HG03457 (cell line): ENCODE measurements around the gene PTPRN2.
"Not testable (repeated sequence)": the region's sequence is repeated elsewhere in the genome, so short reads cannot be mapped to it uniquely, and the experiment has no call there.

ENCODE experiments used
- ATAC-seq: cut with Tn5 transposase; IDR thresholded peaks from one replicate; pipeline ENCODE4 v1.9.1; 2021; ENCODE audit warnings: moderate number of reproducible peaks; ENCODE audit not compliant: unreplicated experiment

Gene PTPRN2

GRCh38 chr7:158053183-158053915 is 534.3 kb downstream of the PTPRN2 start:
- no peak for ATAC-seq

GRCh38 chr7:158052381-158053060 is 535.1 kb downstream of the PTPRN2 start:
- ATAC-seq: no peak

- ATAC-seq: no peak
Observed at GRCh38 chr7:158051776-158052175, 535.8 kb downstream of the PTPRN2 start.

- no peak for ATAC-seq
Observed at GRCh38 chr7:158050978-158051651, 536.5 kb downstream of the PTPRN2 start.

GRCh38 chr7:158050441-158050977 is 537.1 kb downstream of the PTPRN2 start:
- no peak for ATAC-seq

- no peak for ATAC-seq
Observed at GRCh38 chr7:158049271-158049670, 538.4 kb downstream of the PTPRN2 start.

- ATAC-seq: no peak
Observed at GRCh38 chr7:158048569-158048968, 539.1 kb downstream of the PTPRN2 start.

GRCh38 chr7:158047391-158048059 is 540.1 kb downstream of the PTPRN2 start:
- no peak for ATAC-seq

GRCh38 chr7:158046246-158046645 is 541.4 kb downstream of the PTPRN2 start:
- not testable (repeated sequence) for ATAC-seq

GRCh38 chr7:158044482-158044823 is 543.2 kb downstream of the PTPRN2 start:
- no peak for ATAC-seq

GRCh38 chr7:158043551-158044481 is 543.8 kb downstream of the PTPRN2 start:
- ATAC-seq: no peak

- no peak for ATAC-seq
Observed at GRCh38 chr7:158042156-158042880, 545.3 kb downstream of the PTPRN2 start.

GRCh38 chr7:158040199-158040598 is 547.4 kb downstream of the PTPRN2 start:
- no peak for ATAC-seq

GRCh38 chr7:158039270-158039669 is 548.4 kb downstream of the PTPRN2 start:
- ATAC-seq: no peak

- no peak for ATAC-seq
Observed at GRCh38 chr7:158037211-158037610, 550.4 kb downstream of the PTPRN2 start.

- ATAC-seq: no peak
Observed at GRCh38 chr7:158035343-158035742, 552.3 kb downstream of the PTPRN2 start.

GRCh38 chr7:158034571-158034970 is 553.1 kb downstream of the PTPRN2 start:
- ATAC-seq: no peak

GRCh38 chr7:158033925-158034324 is 553.7 kb downstream of the PTPRN2 start:
- ATAC-seq: not testable (repeated sequence)

- ATAC-seq: no peak
Observed at GRCh38 chr7:158033196-158033595, 554.4 kb downstream of the PTPRN2 start.
